ENCODE data around the gene MARCKSL1. TPM values are rescaled to one million over a fixed set of nuclear protein-coding genes. Genes with fewer than 3 reads are reported as not detected.

The MARCKSL1 gene
- total and polyA plus RNA-seq, 4 donors = 13.0 to 29.5 (median 18.4) TPM

GRCh38 chr1:32305310-32305709, 30.7 kb downstream of the MARCKSL1 start:
- no peak for DNase-seq (ENCODE audit: low spot score)
- H3K9me3 ChIP-seq (ENCODE audit: control insufficient read depth in 4 of 4, low read length in 3 of 4) = no peaks in the 10 kb centered on the region
- no peak overlapping the region for H3K4me3 ChIP-seq (ENCODE audit: low read depth in 1 of 3, low read length in 3 of 3)
- H3K36me3 ChIP-seq (ENCODE audit: control insufficient read depth in 4 of 4, insufficient read depth in 3 of 4, low read depth in 1 of 4, low read length in 3 of 4) = peaks cover 5 to 27% (median 21%) of the 10 kb centered on the region in 4 donors
- 97% methylated on average over 2 of the region's 2 CpGs for WGBS
- H3K27me3 ChIP-seq (ENCODE audit: control insufficient read depth in 4 of 4, insufficient read depth in 4 of 4, low read length in 3 of 4) = no peaks in the 10 kb centered on the region
- H3K27ac ChIP-seq (ENCODE audit: low read depth in 1 of 2, low read length in 2 of 2) = no peak overlapping the region
- H3K9ac ChIP-seq (ENCODE audit: low read depth in 1 of 2, low read length in 2 of 2) = no peak overlapping the region
- TF ChIP-seq NR2F2 (IDR thresholded peaks at IDR 0.05) (no peak), HNF4G (IDR thresholded peaks at IDR 0.05) (no peak), ATF3 (IDR thresholded peaks at IDR 0.05) (no peak), RXRA (IDR thresholded peaks at IDR 0.05) (no peak), MAX (IDR thresholded peaks at IDR 0.05) (no peak), REST (IDR thresholded peaks at IDR 0.05) (no peak), CTCF (IDR thresholded peaks at IDR 0.05; ENCODE audit: low read depth, low read length, missing input control) (no peak), FOXA2 (IDR thresholded peaks at IDR 0.05) (no peak)
- peaks cover 0 to 18% (median 10%) of the 10 kb centered on the region in 4 donors for H3K4me1 ChIP-seq (ENCODE audit: control insufficient read depth in 4 of 4, insufficient read depth in 4 of 4, low read length in 3 of 4)

- Histone ChIP-seq H3K27ac (ENCODE audit: low read depth in 1 of 2, low read length in 2 of 2) (no peak overlapping the region), H3K4me3 (ENCODE audit: low read depth in 1 of 3, low read length in 3 of 3) (no peak overlapping the region), H3K9me3 (ENCODE audit: control insufficient read depth in 4 of 4, low read length in 3 of 4) (no peaks in the 10 kb centered on the region), H3K36me3 (ENCODE audit: control insufficient read depth in 4 of 4, insufficient read depth in 3 of 4, low read depth in 1 of 4, low read length in 3 of 4) (peaks cover 5 to 27% (median 21%) of the 10 kb centered on the region in 4 donors), H3K27me3 (ENCODE audit: control insufficient read depth in 4 of 4, insufficient read depth in 4 of 4, low read length in 3 of 4) (no peaks in the 10 kb centered on the region), H3K9ac (ENCODE audit: low read depth in 1 of 2, low read length in 2 of 2) (no peak overlapping the region), H3K4me1 (ENCODE audit: control insufficient read depth in 4 of 4, insufficient read depth in 4 of 4, low read length in 3 of 4) (peaks cover 0 to 10% (median 2%) of the 10 kb centered on the region in 4 donors)
- no peak for TF ChIP-seq TAF1 (conservative IDR thresholded peaks at IDR 0.05)
- no peak for TF ChIP-seq SP1 (IDR thresholded peaks at IDR 0.05)
- no peak for TF ChIP-seq FOXA2 (IDR thresholded peaks at IDR 0.05)
- no peak for TF ChIP-seq MAX (IDR thresholded peaks at IDR 0.05)
- 86% methylated on average over 3 of the region's 3 CpGs for WGBS
- no peak for DNase-seq (ENCODE audit: low spot score)
Observed at GRCh38 chr1:32303997-32304622, 31.9 kb downstream of the MARCKSL1 start.

- H3K4me1 ChIP-seq (ENCODE audit: control insufficient read depth in 4 of 4, insufficient read depth in 4 of 4, low read length in 3 of 4) = peaks cover 0 to 7% (median 2%) of the 10 kb centered on the region in 4 donors
- 97% methylated on average over 3 of the region's 3 CpGs for WGBS
- H3K4me3 ChIP-seq (ENCODE audit: low read depth in 1 of 3, low read length in 3 of 3) = no peak overlapping the region
- no peaks in the 10 kb centered on the region for H3K27me3 ChIP-seq (ENCODE audit: control insufficient read depth in 4 of 4, insufficient read depth in 4 of 4, low read length in 3 of 4)
- no peak overlapping the region for H3K9ac ChIP-seq (ENCODE audit: low read depth in 1 of 2, low read length in 2 of 2)
- TF ChIP-seq RAD21 (IDR thresholded peaks at IDR 0.05) (no peak), YY1 (IDR thresholded peaks at IDR 0.05) (no peak), EGR1 (IDR thresholded peaks at IDR 0.05; ENCODE audit: low read depth in 2 of 2) (no peak), HNF4G (IDR thresholded peaks at IDR 0.05) (no peak), SP1 (IDR thresholded peaks at IDR 0.05) (no peak), ATF3 (IDR thresholded peaks at IDR 0.05) (no peak), FOXA1 (IDR thresholded peaks at IDR 0.05) (no peak), FOXA2 (IDR thresholded peaks at IDR 0.05) (no peak)
- H3K27ac ChIP-seq (ENCODE audit: low read depth in 1 of 2, low read length in 2 of 2) = no peak overlapping the region
- no peak for DNase-seq (ENCODE audit: low spot score)
- H3K36me3 ChIP-seq (ENCODE audit: control insufficient read depth in 4 of 4, insufficient read depth in 3 of 4, low read depth in 1 of 4, low read length in 3 of 4) = peaks cover 5 to 27% (median 21%) of the 10 kb centered on the region in 4 donors
- no peaks in the 10 kb centered on the region for H3K9me3 ChIP-seq (ENCODE audit: control insufficient read depth in 4 of 4, low read length in 3 of 4)
Observed at GRCh38 chr1:32303358-32303757, 32.7 kb downstream of the MARCKSL1 start.

Data from liver (tissue), 9 donors.